ENCODE results near the gene SERGEF. TPM values are rescaled to one million over a fixed set of nuclear protein-coding genes. Genes with fewer than 3 reads are reported as not detected.

The SERGEF gene
- total RNA-seq, 1 experiment from 2014 or later = 26.1 TPM

- H3K27ac Mint-ChIP-seq (ENCODE audit: low read depth, unreplicated experiment) = no peak overlapping the region
- H3K27me3 Mint-ChIP-seq (ENCODE audit: insufficient read depth, unreplicated experiment) = no peaks in the 10 kb centered on the region
- H3K4me1 Mint-ChIP-seq (ENCODE audit: insufficient read depth, unreplicated experiment) = no peaks in the 10 kb centered on the region
- H3K36me3 Mint-ChIP-seq (ENCODE audit: insufficient read depth, unreplicated experiment) = peaks cover 5% of the 10 kb centered on the region
- H3K9me3 Mint-ChIP-seq (ENCODE audit: unreplicated experiment) = peaks cover 9% of the 10 kb centered on the region
- CTCF ChIA-PET = interaction anchor here (0.5 to 6.1 kb wide), 23 partner anchors 10 to 399 kb away, joined by 3 to 58 read pairs (median 5); no protein-coding TSS in a partner anchor
- no peak for DNase-seq (ENCODE audit: unreplicated experiment)
- intact Hi-C loops (cut with micrococcal nuclease) = no loop called here
- H3K4me3 Mint-ChIP-seq (ENCODE audit: unreplicated experiment) = no peak overlapping the region
- no TSS peak for BruUV-seq (replicated peaks)
- POLR2A ChIA-PET = interaction anchor here (1.1 kb wide), 1 partner anchor 11 kb away, joined by 5 read pairs; no protein-coding TSS in a partner anchor
- no peak for TF ChIP-seq CTCF (IDR thresholded peaks at IDR 0.05; ENCODE audit: unreplicated experiment)
Observed at GRCh38 chr11:17865765-17866428, 146.9 kb downstream of the SERGEF start.

- peak; percentile 62 for TF ChIP-seq CTCF (IDR thresholded peaks at IDR 0.05; ENCODE audit: unreplicated experiment)
- Mint-ChIP-seq H3K27me3 (ENCODE audit: insufficient read depth, unreplicated experiment) (no peaks in the 10 kb centered on the region), H3K36me3 (ENCODE audit: insufficient read depth, unreplicated experiment) (peaks cover 5% of the 10 kb centered on the region), H3K4me1 (ENCODE audit: insufficient read depth, unreplicated experiment) (no peaks in the 10 kb centered on the region), H3K9me3 (ENCODE audit: unreplicated experiment) (peaks cover 9% of the 10 kb centered on the region), H3K4me3 (ENCODE audit: unreplicated experiment) (no peak overlapping the region), H3K27ac (ENCODE audit: low read depth, unreplicated experiment) (no peak overlapping the region)
- POLR2A ChIA-PET = interaction anchor here (0.7 kb wide), 1 partner anchor 116 kb away, joined by 4 read pairs; no protein-coding TSS in a partner anchor
- no TSS peak for BruUV-seq (replicated peaks)
- intact Hi-C loops (cut with micrococcal nuclease) = no loop called here
- peak; percentile 49 for DNase-seq (ENCODE audit: unreplicated experiment)
- CTCF ChIA-PET = interaction anchor here (0.6 to 6.1 kb wide), 45 partner anchors 10 to 302 kb away, joined by 3 to 58 read pairs (median 4); partner anchors contain the start of gene KCNC1
Observed at GRCh38 chr11:17864478-17864941, 148.3 kb downstream of the SERGEF start.

- ChIA-PET POLR2A (interaction anchor here (1.6 kb wide), 1 partner anchor 16 kb away, joined by 4 read pairs; no protein-coding TSS in a partner anchor), CTCF (interaction anchor here (0.7 to 6.1 kb wide), 5 partner anchors 14 to 131 kb away, joined by 4 to 58 read pairs (median 8); no protein-coding TSS in a partner anchor)
- H3K9me3 Mint-ChIP-seq (ENCODE audit: unreplicated experiment) = no peaks in the 10 kb centered on the region
- no peaks in the 10 kb centered on the region for H3K36me3 Mint-ChIP-seq (ENCODE audit: insufficient read depth, unreplicated experiment)
- no TSS peak for BruUV-seq (replicated peaks)
- H3K27ac Mint-ChIP-seq (ENCODE audit: low read depth, unreplicated experiment) = no peak overlapping the region
- H3K27me3 Mint-ChIP-seq (ENCODE audit: insufficient read depth, unreplicated experiment) = no peaks in the 10 kb centered on the region
- no peak for DNase-seq (ENCODE audit: unreplicated experiment)
- no peak for TF ChIP-seq CTCF (IDR thresholded peaks at IDR 0.05; ENCODE audit: unreplicated experiment)
- no peaks in the 10 kb centered on the region for H3K4me1 Mint-ChIP-seq (ENCODE audit: insufficient read depth, unreplicated experiment)
- no peak overlapping the region for H3K4me3 Mint-ChIP-seq (ENCODE audit: unreplicated experiment)
- intact Hi-C loops (cut with micrococcal nuclease) = no loop called here
Observed at GRCh38 chr11:17861036-17861755, 151.7 kb downstream of the SERGEF start.

- POLR2A ChIA-PET = no interaction called here
- CTCF ChIA-PET = no interaction called here
- no peaks in the 10 kb centered on the region for H3K36me3 Mint-ChIP-seq (ENCODE audit: insufficient read depth, unreplicated experiment)
- H3K4me1 Mint-ChIP-seq (ENCODE audit: insufficient read depth, unreplicated experiment) = no peaks in the 10 kb centered on the region
- H3K27ac Mint-ChIP-seq (ENCODE audit: low read depth, unreplicated experiment) = no peak overlapping the region
- H3K9me3 Mint-ChIP-seq (ENCODE audit: unreplicated experiment) = no peaks in the 10 kb centered on the region
- no peak for DNase-seq (ENCODE audit: unreplicated experiment)
- no peak overlapping the region for H3K4me3 Mint-ChIP-seq (ENCODE audit: unreplicated experiment)
- BruUV-seq (replicated peaks) = no TSS peak
- no peaks in the 10 kb centered on the region for H3K27me3 Mint-ChIP-seq (ENCODE audit: insufficient read depth, unreplicated experiment)
- intact Hi-C loops (cut with micrococcal nuclease) = no loop called here
- TF ChIP-seq CTCF (IDR thresholded peaks at IDR 0.05; ENCODE audit: unreplicated experiment) = no peak
Observed at GRCh38 chr11:17859552-17859951, 153.3 kb downstream of the SERGEF start.
